K562 (cell line): ENCODE data around the gene EPX. TPM values are rescaled to one million over a fixed set of nuclear protein-coding genes. Genes with fewer than 3 reads are reported as not detected.

ENCODE experiments used
- CREBBP ChIP-seq: IDR thresholded peaks from one replicate; pipeline ENCODE4 v1.6.1; 2012; ENCODE audit warnings: low read depth, mild to moderate bottlenecking, control low read depth, inconsistent platforms, low read length
- MLLT1 ChIP-seq, 2 experiments: fragments of 450-650 bp; IDR thresholded peaks; 2 replicates each; pipeline ENCODE4 v1.6.1; 2016
- MTA3 ChIP-seq: fragments of 450-650 bp; formaldehyde crosslinking; IDR thresholded peaks from 2 replicates; pipeline ENCODE4 v1.6.1; 2017; ENCODE audit warnings: mild to moderate bottlenecking, borderline replicate concordance
- NCOA6 ChIP-seq: fragments of 450-650 bp; IDR thresholded peaks from 2 replicates; pipeline ENCODE4 v1.6.1; 2017; ENCODE audit warnings: mild to moderate bottlenecking
- PHB2 ChIP-seq: fragments of 450-650 bp; IDR thresholded peaks from 2 replicates; pipeline ENCODE4 v1.6.1; 2017; ENCODE audit warnings: low read depth
- RBM39 ChIP-seq: fragments of 200-400 bp; formaldehyde crosslinking; optimal IDR thresholded peaks from 2 replicates; pipeline ENCODE3; 2018; ENCODE audit warnings: low read depth, low read length
- U2AF1 ChIP-seq: fragments of 200-400 bp; formaldehyde crosslinking; optimal IDR thresholded peaks from 2 replicates; pipeline ENCODE3; 2017; ENCODE audit warnings: mild to moderate bottlenecking, low read depth, low read length, moderate library complexity
- ZBTB7A ChIP-seq: IDR thresholded peaks from 2 replicates; pipeline ENCODE4 v1.6.1; 2011; ENCODE audit warnings: low read depth, mild to moderate bottlenecking, low read length, moderate library complexity, borderline replicate concordance; ENCODE audit not compliant: control insufficient read depth
- ZNF197 ChIP-seq: fragments of 200-800 bp; sonication (Bioruptor generic); IDR thresholded peaks from 2 replicates; pipeline ENCODE4 v1.6.1; 2016; ENCODE audit warnings: low read depth, missing genetic modification characterization, missing compliant biosample characterization
- ZNF311 ChIP-seq: fragments of 250-450 bp; sonication (Bioruptor Pico); IDR thresholded peaks from 2 replicates; pipeline ENCODE4 v1.4.0; 2020; ENCODE audit warnings: mild to moderate bottlenecking, moderate library complexity
- ZNF318 ChIP-seq, 2 experiments: fragments of 450-650 bp; IDR thresholded peaks; 2 replicates each; pipeline ENCODE4 v1.6.1; 2016; ENCODE audit warnings: mild to moderate bottlenecking in 2 of 2, borderline replicate concordance in 1 of 2, low read depth in 1 of 2, moderate library complexity in 1 of 2
- polyA plus RNA-seq, 8 experiments: library from polyadenylated mRNA; depleted of rRNA in 4 of 8; stranded (reverse) in 5 of 8; unstranded in 3 of 8; fragments of >200 nt; fragmentation: Nextera tagmentation in 2 of 8; fragmentation: Illumina TruSeq in 1 of 8; extraction: Ambion mirVana in 2 of 8; extraction: Trizol in 1 of 8; gene quantifications; 2 replicates each; pipeline versions ENCODE4 v1.2.1 to v1.2.3, GENCODE V29; 2011 to 2014; ENCODE audit warnings: inconsistent platforms in 1 of 8, missing spikeins in 1 of 8
- total RNA-seq, 7 experiments: library from RNA; depleted of rRNA in 6 of 7; stranded (reverse); fragments of >200 nt in 6 of 7; fragmentation: Illumina TruSeq in 2 of 7; extraction: Trizol in 2 of 7; gene quantifications; 2 replicates each; pipeline versions ENCODE4 v1.2.1 to v1.2.3, GENCODE V29; 2011 to 2021; ENCODE audit warnings: low replicate concordance in 1 of 7
- TF ChIP-seq, protein P1 (sequence below): sonication (generic); formaldehyde crosslinking; IDR thresholded peaks from 2 replicates; pipeline ENCODE4 v1.8.1; 2023; ENCODE audit warnings: missing genetic modification reagents, mild to moderate bottlenecking, borderline replicate concordance

The EPX gene
- total and polyA plus RNA-seq, 9 of the 15 experiments (the other 6 are each of a cell fraction or from before 2014, with no cell fraction given) = 0.07 to 0.33 (median 0.19) TPM; not detected in 3

GRCh38 chr17:58184986-58185761 is 7.4 kb upstream of the EPX start (continued):
- TF ChIP-seq ZNF318 (IDR thresholded peaks at IDR 0.05; ENCODE audit: borderline replicate concordance in 1 of 2, low read depth in 1 of 2) (no peak), PHB2 (no peak), ZNF197 (CRISPR knock-in tag) (peak; percentile 55; the same call in 1 of the 2 replicates), NCOA6 (no peak), ZNF311 (CRISPR knock-in tag) (no peak), MLLT1 (IDR thresholded peaks at IDR 0.05) (no peak), RBM39 (peak; percentile 42), ZBTB7A (no peak), CREBBP (no peak), MTA3 (no peak; the same call in 1 of the 2 replicates), U2AF1 (no peak)
- TF ChIP-seq, protein P1, sequence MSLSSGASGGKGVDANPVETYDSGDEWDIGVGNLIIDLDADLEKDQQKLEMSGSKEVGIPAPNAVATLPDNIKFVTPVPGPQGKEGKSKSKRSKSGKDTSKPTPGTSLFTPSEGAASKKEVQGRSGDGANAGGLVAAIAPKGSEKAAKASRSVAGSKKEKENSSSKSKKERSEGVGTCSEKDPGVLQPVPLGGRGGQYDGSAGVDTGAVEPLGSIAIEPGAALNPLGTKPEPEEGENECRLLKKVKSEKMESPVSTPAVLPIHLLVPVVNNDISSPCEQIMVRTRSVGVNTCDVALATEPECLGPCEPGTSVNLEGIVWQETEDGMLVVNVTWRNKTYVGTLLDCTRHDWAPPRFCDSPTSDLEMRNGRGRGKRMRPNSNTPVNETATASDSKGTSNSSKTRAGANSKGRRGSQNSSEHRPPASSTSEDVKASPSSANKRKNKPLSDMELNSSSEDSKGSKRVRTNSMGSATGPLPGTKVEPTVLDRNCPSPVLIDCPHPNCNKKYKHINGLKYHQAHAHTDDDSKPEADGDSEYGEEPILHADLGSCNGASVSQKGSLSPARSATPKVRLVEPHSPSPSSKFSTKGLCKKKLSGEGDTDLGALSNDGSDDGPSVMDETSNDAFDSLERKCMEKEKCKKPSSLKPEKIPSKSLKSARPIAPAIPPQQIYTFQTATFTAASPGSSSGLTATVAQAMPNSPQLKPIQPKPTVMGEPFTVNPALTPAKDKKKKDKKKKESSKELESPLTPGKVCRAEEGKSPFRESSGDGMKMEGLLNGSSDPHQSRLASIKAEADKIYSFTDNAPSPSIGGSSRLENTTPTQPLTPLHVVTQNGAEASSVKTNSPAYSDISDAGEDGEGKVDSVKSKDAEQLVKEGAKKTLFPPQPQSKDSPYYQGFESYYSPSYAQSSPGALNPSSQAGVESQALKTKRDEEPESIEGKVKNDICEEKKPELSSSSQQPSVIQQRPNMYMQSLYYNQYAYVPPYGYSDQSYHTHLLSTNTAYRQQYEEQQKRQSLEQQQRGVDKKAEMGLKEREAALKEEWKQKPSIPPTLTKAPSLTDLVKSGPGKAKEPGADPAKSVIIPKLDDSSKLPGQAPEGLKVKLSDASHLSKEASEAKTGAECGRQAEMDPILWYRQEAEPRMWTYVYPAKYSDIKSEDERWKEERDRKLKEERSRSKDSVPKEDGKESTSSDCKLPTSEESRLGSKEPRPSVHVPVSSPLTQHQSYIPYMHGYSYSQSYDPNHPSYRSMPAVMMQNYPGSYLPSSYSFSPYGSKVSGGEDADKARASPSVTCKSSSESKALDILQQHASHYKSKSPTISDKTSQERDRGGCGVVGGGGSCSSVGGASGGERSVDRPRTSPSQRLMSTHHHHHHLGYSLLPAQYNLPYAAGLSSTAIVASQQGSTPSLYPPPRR (CRISPR knock-in tag) = no peak
